ENCODE measurements around the gene NINL. TPM values are rescaled to one million over a fixed set of nuclear protein-coding genes. Genes with fewer than 3 reads are reported as not detected.
"Not testable (repeated sequence)": the region's sequence is repeated elsewhere in the genome, so short reads cannot be mapped to it uniquely, and the experiment has no call there.

The NINL gene
- total RNA-seq, 6 experiments from 2014 or later = 1.9 to 2.8 (median 2.2) TPM

GRCh38 chr20:25563362-25563761, 22.0 kb downstream of the NINL start:
- Mint-ChIP-seq H3K27ac (no peak overlapping the region), H3K4me3 (no peak overlapping the region)
- TF ChIP-seq CTCF (IDR thresholded peaks at IDR 0.05) = no peak

GRCh38 chr20:25561771-25562170, 23.6 kb downstream of the NINL start:
- not testable (repeated sequence) for H3K36me3 Mint-ChIP-seq (ENCODE audit: low read depth); DNase-seq; H3K4me3 Mint-ChIP-seq; H3K9me3 Mint-ChIP-seq; H3K4me1 Mint-ChIP-seq (ENCODE audit: low read depth); H3K27ac Mint-ChIP-seq; H3K27me3 Mint-ChIP-seq (ENCODE audit: insufficient read depth)

More at GRCh38 chr20:25563362-25563761, 22.0 kb downstream of the NINL start:
- no peaks in the 10 kb centered on the region; the same call in 1 of the 2 replicates for H3K27me3 Mint-ChIP-seq (ENCODE audit: insufficient read depth)
- H3K9me3 Mint-ChIP-seq = no peaks in the 10 kb centered on the region
- no peak for DNase-seq
- H3K36me3 Mint-ChIP-seq (ENCODE audit: low read depth) = peaks cover 8% of the 10 kb centered on the region; the same call in 1 of the 2 replicates
- no peaks in the 10 kb centered on the region for H3K4me1 Mint-ChIP-seq (ENCODE audit: low read depth)

- DNase-seq = peak; percentile 40
- Mint-ChIP-seq H3K9me3 (no peaks in the 10 kb centered on the region), H3K4me1 (ENCODE audit: low read depth) (peaks cover 18% of the 10 kb centered on the region), H3K27me3 (ENCODE audit: insufficient read depth) (no peaks in the 10 kb centered on the region; the same call in 1 of the 2 replicates), H3K4me3 (no peak overlapping the region), H3K27ac (no peak overlapping the region), H3K36me3 (ENCODE audit: low read depth) (no peaks in the 10 kb centered on the region)
- TF ChIP-seq CTCF (IDR thresholded peaks at IDR 0.05) = no peak
Measured at GRCh38 chr20:25553819-25554296, 31.5 kb downstream of the NINL start.

- no peak overlapping the region for H3K4me3 Mint-ChIP-seq
Measured at GRCh38 chr20:25552977-25553376, 32.4 kb downstream of the NINL start.

GRCh38 chr20:25551413-25552215, 33.7 kb downstream of the NINL start:
- Mint-ChIP-seq H3K27me3 (ENCODE audit: insufficient read depth) (no peaks in the 10 kb centered on the region; the same call in 1 of the 2 replicates), H3K9me3 (no peaks in the 10 kb centered on the region), H3K4me1 (ENCODE audit: low read depth) (peaks cover 18% of the 10 kb centered on the region), H3K27ac (no peak overlapping the region), H3K36me3 (ENCODE audit: low read depth) (no peaks in the 10 kb centered on the region), H3K4me3 (no peak overlapping the region)
- no peak for DNase-seq
- TF ChIP-seq CTCF (IDR thresholded peaks at IDR 0.05) = no peak

More at GRCh38 chr20:25552977-25553376, 32.4 kb downstream of the NINL start:
- Mint-ChIP-seq H3K27me3 (ENCODE audit: insufficient read depth) (no peaks in the 10 kb centered on the region; the same call in 1 of the 2 replicates), H3K4me1 (ENCODE audit: low read depth) (peaks cover 18% of the 10 kb centered on the region), H3K9me3 (no peaks in the 10 kb centered on the region), H3K27ac (no peak overlapping the region), H3K36me3 (ENCODE audit: low read depth) (no peaks in the 10 kb centered on the region)
- no peak for DNase-seq
- no peak for TF ChIP-seq CTCF (IDR thresholded peaks at IDR 0.05)

GRCh38 chr20:25550645-25551337, 34.5 kb downstream of the NINL start:
- not testable (repeated sequence) for H3K27me3 Mint-ChIP-seq (ENCODE audit: insufficient read depth); H3K4me3 Mint-ChIP-seq; H3K27ac Mint-ChIP-seq; H3K36me3 Mint-ChIP-seq (ENCODE audit: low read depth); H3K9me3 Mint-ChIP-seq; DNase-seq
- peaks cover 18% of the 10 kb centered on the region for H3K4me1 Mint-ChIP-seq (ENCODE audit: low read depth)
